Fibroblast of upper back skin (primary cell): ENCODE measurements around the gene BAZ2B.

Source experiments
- DNase-seq: peaks from one replicate; pipeline ENCODE4 v3.0.0-alpha.2; 2013

The BAZ2B gene

DNA sequence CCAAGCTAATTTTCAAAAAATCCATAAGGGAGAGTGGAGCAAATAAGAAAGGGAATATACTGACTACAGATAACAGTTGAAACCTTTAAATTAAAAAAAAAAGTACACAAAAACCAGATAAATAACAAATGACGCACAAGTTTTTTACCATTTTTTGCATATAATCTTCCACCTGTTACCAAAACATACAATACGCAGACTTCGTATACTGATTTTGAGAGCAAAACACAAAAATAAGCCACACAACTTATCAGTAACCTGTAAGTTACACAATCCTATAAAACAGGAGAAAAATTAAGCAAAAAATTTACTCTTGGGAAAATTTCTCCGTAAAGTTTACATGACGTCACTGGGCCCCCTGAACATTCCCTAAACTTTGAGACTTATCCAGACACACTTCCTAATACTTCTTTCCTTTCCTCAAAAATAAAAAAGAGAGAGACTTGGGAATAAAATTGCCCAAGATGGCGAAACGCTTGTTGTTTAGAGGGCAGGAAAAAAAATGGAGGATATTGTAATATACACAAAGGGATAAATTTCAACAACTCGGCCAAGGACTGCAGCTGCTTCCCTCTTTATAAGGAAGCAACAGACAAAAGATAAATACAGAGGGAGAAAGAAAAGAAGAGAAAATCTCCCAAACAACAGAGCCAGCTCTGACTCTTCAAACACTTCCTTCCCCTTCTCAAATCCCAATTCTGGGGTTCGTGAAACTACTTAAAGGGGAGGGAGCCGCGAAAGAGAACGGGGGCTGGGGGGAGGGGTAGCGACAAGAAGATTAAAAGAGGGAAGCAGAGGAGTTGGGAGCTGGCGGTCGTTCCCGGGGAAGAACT is 1.6 kb downstream of the BAZ2B start:
- DNase-seq: peak; percentile 75

DNA sequence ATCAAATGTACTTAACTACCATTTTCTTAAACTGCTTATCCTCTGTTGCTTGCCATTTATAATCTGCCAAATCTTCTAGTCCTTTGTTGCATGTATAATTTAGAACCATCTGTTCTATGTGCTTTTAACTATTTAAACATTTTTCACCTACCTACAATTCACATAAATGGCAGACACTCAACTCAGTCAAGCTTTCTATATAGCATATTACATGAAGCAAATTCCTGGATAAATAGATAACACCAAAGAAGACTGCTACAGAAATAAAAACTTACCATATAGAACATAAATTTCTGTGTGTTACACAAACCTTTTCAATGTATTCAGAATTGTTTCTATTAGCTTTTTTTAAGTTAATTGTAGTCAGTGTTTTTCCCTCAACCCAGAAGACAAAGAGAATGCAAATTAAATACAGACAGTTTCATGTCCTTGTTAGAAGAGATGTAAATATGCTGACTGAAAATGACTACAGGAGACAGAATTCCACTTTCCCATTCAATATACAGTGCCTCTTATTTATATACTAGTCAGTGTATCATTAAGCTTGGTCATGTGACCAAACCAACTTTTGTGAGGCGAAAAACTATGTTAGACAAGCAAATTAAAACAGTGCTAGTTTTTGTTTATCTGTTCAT is 2.6 kb downstream of the BAZ2B start:
- peak; percentile 20 for DNase-seq

DNA sequence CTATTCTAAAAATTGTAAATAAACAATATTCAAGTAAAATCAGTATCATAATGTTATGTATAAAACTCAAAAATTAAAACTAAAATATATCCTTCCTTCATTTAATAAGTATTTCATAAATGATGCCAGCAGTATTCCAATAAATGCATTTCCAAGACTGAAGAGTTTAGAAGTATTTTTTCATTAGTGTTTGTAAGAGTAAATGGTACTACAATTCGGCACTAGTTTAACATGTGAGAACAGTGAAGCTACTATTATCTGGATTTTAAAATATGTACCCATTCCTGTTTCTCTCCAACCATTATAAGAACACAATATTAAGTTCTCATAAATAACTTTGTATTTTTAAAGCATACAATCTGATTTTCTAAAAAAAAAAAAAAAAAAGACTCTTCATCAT is 3.3 kb downstream of the BAZ2B start:
- no peak for DNase-seq

DNA sequence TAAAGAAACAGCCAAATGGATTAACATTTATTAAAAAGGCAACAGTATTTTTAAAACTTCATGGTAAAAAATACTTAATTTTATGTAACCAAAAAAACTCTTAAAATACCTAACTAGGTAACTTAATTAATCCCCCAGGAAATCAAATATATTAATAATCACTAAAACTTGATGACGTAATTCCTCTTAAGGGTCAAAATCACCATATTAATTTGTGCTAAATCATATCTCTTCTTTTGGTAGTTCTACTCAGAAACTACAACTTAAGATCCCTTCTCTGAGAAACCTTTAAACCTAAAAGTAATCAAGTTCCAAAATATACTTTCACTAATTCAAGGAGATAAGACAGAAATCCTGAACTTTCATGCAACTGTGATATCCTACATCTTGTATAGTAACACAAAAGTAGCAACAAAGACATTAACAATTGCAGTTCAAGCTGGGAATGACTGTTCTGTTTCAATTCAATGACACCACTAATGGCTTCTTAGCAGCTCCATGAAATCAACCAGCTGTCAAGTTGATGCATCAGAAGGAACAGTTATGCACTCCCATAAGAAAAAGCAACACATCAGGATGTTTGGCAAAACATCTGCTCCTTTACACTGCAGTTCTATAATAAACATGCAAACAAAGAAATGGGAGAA is 4.0 kb downstream of the BAZ2B start:
- peak; percentile 22 for DNase-seq

DNA sequence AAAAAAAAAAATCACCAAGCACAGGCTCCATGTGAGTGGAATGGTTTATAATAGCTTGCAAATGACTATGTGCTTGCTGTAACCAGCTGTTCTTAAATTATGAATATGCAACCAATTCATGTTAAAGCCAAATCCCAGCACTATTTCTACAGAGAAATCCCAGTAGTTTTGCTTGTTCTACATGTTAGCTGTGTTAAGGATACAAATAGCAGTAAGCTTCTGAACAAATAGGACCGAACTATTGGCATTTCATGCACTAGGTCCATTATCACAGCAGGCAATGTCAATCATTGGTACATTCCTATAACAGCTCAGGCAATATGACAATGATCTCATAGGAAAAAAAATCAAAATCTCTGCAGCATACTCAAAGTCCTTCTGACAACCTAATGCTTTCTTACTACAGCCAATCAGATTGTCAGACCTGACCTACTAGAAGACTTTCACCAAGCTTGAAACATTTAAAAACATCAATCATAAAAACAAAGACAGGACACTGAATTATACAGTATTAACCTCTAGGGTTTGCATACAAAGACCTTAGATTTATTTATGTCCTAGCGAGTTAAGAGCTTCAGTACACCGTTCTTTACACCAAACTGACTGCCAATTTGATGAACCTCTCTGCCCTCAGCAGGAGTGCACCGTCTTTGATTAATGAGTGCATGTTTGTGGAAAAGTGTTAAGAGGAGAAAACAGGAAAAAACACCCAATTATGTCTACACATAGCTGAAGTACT is 6.4 kb downstream of the BAZ2B start:
- no peak for DNase-seq

DNA sequence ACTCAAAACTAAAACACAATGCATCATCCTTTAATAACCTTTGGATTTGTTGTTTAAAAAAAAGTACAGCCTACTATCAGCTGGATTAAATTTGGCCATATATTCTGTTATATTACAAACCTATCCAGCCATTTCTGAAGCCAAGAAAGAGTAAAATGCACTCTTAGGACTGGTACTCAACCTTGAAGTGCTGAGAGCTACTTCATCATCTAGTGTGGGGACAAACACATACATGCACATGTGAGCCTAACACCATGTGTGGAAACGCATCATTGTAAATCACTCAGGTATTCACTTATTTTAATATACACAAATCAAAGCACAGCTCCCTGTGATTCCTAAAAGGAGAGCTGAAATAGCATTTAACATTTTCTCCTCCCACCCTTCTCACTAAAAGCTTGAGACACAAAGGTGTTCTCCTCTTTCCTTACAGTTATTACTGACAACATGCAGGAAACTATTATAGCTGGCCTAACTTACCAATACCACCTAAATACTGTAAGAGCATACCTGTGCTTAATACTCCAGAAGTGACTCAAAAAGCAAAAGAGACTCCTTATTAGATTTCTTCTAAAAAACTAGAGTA is 7.5 kb downstream of the BAZ2B start:
- DNase-seq: no peak

DNA sequence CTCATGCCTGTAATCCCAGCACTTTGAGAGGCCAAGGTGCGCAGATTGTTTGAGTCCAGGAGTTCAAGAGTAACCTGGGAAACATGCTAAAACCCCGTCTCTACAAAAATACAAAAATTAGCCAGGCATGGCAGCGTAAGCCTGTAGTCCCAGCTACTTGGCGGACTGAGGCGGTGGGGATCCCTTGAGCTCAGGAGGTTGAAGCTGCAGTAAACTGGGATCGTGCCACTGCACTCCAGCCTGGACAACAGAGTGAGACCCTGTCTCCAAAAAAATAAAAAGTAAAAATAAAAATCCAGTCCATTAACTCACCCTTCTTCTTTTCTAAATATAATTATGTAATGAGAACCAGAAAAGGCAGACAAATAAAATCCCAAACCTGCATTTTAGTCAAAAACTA is 8.2 kb downstream of the BAZ2B start:
- DNase-seq: no peak

DNA sequence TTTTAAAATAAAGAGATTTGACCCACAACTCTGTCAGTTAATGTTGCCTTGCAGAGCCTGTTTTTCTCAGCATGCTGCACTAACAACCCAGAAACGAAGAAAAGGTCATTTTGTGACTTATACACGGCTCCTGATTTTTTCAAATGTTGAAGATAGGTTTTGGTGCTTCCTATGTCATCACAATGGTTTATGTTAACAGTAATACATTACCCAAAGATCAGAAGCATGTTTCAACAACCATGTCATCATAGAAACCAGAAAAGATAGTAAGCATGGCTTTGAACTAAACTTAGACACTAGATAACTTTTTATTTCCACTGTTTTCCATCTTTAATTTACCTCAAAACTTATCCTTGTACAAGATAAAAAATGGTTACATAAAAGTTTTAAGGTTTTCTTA is 10.1 kb downstream of the BAZ2B start:
- DNase-seq: no peak

DNA sequence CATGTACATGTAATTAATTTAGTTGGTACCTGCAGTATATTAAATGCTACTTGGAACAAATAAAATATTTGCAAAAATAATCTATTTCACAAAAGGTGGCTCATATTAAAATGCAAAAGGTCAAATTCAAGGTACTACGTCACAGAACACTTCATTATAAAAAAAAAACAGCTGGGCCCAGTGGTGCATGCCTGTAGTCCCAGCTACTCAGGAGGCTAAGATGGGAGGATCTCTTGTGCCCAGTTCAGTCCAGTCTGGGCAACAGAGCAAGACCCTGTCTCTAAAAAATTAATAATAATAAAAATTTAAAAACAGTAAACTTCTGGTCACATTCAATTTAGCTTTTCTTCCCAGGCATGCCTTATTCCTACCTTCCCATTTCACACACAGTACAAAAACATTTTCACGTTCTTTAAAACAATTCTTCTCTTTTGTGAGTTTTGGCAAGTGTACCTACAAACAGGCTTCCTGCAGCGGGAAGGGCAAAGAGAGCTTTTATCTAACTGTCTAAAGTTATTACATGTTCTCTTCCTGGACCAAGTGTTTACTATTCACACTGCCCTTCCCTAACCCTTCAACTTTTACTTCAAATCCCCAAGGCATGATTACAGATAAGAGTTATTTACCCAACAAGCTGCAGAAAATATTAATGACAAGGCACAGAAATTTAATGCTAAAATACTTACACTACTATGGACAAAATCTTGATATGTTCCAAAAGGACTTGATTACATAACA is 10.7 kb downstream of the BAZ2B start:
- no peak for DNase-seq

DNA sequence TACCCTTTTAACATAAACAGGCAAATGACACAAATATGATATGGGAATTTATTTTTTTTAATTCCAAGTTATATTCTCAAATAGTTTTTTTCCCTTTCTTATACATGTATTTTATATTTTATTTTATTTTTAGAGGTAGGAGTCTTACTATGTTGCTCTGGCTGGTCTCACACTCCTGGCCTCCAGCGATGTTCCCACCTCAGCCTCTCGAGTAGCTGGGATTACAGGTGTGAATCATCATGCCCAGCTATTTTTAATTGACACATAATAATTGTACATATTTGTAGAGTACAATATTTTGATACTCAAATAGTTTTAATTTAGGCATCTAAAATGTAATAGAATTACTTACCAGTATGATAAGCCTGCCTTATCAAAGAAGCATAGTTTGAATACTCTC is 12.2 kb downstream of the BAZ2B start:
- DNase-seq: no peak

DNA sequence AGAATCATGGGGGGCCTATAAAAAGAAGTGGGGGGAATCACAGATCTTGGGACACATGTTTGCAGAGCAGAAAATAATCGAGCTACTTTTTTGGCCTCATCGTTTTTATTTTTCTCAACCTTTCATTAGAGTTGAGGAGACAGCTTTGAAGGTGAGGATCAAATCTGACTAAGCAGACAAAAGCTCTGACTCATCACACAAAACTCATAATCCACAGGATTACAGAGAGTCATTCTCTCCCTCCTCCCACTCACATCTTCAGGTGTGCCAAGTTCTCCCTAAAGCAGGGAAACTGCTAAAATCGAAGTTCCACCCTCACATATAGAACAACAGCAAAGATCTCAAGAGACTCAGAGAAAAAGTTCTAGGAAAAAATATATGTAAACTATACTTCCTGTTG is 15.6 kb downstream of the BAZ2B start:
- peak; percentile 56 for DNase-seq

DNA sequence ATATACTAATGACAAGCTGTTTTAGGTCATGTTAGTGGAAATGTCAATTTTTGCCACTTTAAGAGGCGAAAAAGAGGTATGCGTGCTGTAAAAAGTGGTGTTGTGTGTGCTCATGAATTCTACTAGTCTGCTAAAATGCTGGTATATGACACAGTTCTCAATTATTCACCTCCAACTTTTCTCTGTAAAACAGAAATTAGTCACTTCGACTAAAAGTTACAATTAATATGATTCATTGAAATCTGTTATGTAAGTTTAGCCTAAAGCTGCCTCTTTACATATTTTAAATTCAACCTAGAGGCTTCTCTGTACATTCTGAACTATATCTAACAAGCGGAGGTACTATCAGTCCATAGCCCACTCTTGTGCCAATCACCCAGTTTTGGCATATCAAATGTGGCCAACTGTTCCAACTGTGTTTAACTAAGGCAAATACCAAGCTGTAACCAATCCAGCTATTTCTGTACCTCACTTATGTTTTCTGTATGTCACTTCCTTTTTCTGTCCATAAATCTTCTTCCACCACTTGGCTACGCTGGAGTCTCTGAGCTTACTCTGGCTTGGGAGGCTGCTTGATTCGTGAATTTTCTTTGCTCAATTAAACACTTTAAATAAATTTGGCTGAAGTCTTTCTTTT is 20.8 kb downstream of the BAZ2B start:
- peak; percentile 44 for DNase-seq

DNA sequence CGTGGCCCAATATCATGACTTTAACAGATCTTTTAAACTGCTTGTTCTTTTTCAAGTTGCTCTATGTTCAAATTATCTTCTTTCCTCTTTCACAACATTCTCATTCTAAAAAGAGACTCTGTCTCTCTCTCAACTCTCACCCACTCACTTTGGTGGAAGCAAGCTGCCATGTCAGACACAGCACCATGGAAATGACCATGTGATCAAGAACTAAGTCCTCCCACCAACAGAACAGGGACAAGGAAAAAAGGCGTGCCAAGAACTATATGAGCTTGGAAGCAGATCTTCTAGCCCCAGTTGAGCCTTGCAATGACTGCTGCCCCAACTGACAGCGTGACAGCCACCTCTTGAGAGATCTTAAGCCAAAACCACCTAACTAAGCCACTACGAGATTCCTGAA is 23.9 kb downstream of the BAZ2B start:
- DNase-seq: no peak

DNA sequence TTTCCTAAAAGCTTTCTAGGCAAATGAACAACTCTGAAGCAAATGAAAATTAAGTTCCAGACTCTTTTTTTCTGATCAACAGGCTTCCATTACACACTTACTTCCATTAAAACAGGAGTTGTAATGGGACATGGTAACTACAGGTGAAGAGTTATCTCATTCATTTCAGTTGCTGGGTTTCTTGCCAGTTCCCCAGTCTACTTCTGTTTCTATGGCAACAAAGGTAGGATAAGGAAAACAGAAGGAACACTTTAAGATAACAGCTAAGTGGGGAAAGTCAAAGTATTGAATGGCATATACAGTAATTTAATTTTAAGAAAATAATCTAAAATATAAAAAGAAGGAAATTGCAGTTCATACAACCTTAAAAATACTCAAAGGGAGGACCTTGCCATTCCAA is 25.1 kb downstream of the BAZ2B start:
- DNase-seq: no peak

DNA sequence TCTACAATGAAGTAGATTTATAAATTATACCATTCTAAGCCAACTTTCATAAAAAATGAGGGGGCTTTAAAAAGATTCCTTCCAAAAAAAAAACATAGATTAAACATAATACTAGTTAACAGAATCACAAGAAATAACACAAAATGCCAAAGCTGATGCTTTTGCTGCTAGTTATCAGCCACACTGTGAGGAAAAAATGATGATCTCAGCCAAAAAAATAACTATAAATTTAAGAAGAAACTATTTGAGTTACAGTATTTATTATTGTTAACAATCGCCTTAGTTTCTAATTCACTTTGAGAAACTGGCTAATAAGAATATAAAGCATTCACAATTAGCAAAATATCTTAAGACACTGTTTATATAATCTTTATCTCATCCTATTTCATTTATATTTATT is 27.1 kb downstream of the BAZ2B start:
- DNase-seq: no peak

DNA sequence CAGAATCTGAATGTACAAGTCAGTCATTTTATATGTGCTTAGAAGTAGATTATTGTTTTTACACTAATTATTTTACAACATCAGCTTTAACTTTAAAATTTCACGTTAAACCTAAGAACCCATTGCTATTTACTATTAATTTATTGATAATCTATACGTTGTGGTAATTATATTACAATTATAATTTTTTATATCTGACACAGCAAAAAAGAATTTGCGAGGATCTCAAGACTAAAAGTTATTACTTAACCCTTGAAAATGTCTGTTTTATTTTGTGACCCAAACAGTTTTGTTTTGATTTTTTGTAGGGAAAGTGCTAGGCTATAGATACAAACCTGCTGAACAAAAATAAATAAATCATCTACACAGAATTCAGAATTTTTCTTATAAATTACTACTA is 30.3 kb downstream of the BAZ2B start:
- no peak for DNase-seq

DNA sequence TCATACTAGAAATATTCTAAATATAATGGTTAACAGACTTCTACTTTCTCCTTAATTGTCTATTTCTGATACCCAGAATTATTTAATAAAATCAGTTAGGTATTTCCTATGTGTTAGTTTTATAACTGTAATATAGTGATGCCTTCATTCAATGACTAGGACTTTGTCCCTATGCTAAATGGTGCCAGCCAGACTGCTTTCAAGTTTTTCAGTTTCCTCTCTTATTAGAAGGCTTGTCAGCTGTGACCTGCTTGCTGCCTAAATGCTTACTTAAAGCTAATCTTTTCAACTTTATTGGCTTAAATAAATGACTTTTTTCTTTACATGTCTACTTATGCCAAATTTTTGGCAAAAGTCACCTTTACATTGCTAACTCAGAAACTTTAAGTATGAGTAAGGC is 30.7 kb downstream of the BAZ2B start:
- DNase-seq: no peak

DNA sequence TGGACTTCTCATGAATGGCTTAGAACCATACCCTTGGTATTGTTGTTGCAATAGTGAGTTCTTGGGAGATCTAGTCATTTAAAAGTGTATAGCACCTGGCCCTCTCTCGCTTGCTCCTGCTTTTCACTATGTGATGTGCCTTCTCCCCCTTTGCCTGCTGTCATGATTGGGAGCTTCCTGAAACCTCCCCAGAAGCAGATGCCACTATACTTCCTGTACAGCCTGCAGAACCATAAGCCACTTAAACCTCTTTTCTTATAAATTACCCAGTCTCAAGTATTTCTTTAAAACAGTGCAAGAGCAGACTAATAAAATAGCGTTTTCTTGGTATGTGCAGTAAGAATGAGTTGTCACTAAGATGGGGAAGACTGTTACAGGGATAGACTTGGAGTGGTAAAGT is 31.6 kb downstream of the BAZ2B start:
- DNase-seq: no peak

DNA sequence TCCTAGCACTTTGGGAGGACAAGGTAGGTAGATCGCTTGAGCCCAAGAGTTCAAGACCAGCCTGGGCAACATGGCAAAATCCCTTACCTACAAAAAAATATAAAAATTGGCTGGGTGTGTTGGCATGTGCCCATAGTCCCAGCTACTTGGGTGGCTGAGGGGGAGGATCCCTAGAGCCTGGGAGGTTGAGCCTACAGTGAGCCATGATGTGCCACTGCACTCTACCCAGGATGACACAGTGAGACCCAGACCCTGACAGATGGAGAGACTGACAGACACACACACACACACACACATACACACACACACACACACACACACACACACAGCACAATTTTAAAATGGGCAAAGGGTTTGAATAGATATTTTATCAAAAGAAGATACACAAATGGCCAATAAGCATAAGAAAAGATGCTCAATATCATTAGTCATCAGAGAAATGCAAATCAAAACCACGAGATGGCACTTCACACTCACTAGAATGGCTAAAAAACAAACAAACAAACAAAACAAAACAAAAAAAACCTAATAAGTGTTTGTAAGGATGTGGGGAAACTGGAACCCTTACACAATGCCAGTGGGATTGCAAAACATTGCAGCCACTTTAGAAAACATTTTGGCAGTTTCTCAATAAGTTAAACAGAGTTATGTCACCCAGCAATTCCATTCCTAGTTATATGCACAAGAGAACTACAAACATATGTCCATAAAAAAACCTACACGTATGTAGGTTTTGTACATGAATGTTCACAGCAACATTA is 42.3 kb downstream of the BAZ2B start:
- DNase-seq: peak; percentile 41

DNA sequence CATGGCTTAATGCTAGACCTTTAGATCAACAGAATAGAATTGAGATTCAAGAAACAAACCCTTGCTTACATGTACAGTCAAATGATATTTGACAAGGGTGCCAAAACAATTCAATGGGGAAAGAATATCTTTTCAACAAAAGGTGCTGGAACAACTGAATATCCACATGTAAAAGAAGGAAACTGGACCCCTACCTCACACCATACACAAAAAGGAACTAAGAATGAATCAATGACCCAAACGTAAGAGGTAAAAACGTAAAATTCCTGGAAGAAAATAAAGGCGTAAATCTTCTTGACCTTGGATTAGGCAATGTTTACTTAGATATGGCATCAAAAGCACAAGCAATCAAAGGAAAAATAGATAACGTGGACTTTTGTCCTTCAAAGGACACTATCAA is 43.1 kb downstream of the BAZ2B start:
- no peak for DNase-seq

DNA sequence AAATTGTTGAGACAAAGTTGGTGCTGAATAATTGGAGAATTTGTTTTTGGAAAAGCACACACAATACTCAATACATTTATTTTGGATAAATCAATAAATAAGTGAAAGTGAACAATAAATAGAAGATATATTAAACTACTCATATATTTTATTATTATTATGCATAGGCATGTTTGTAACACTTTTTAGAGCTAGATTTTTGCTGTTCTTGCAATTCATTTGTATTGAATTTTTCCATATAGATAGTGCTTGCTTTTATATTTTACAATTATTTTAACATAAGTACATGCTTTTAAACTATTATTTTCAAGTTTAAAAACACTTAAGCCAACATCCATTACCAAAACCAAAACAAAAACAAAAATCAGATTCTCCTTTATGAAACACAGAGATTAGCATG is 43.9 kb downstream of the BAZ2B start:
- no peak for DNase-seq
